ENCODE data around the gene DSCAML1.

- no peak for TF ChIP-seq EP300 (IDR thresholded peaks at IDR 0.05)
- TF ChIP-seq CTCF (IDR thresholded peaks at IDR 0.05) = no peak
Observed at GRCh38 chr11:117595440-117595839, 201.6 kb downstream of the DSCAML1 start.

Data from tibial nerve (tissue), 4 donors.